HCT116 (cell line): ENCODE measurements around the gene MYO1F. TPM values are rescaled to one million over a fixed set of nuclear protein-coding genes. Genes with fewer than 3 reads are reported as not detected.

ENCODE experiments used
- ATAC-seq: fragments of 200-7000 bp; cut with Tn5 transposase; 2 replicates; pipeline ENCODE4 v1.9.1; 2020; ENCODE audit warnings: mild to moderate bottlenecking, moderate library complexity
- BruUV-seq: library from RNA; stranded (reverse); fragments of 400-500 nt; replicated peaks from 2 replicates; lab custom pipeline; 2021; lab: Mats Ljungman, UMichigan
- CTCF ChIA-PET: fragments of 300-600 bp; sonication (Branson Sonifier 250); formaldehyde crosslinking; loops from one replicate; lab custom pipeline; 2021; ENCODE audit warnings: antibody characterized with exemption; lab: Charles Lee
- POLR2A ChIA-PET: fragments of 300-600, 350-600 bp; sonication (Branson Sonifier 250); formaldehyde crosslinking; loops from one replicate; lab custom pipeline; 2021; ENCODE audit warnings: antibody characterized with exemption; lab: Charles Lee
- RAD21 ChIA-PET, 2 experiments: fragments of 300-600 bp; sonication (Branson Sonifier 250); formaldehyde crosslinking; loops; one replicate each; lab custom pipeline; 2023; ENCODE audit warnings: low total read pairs in 2 of 2; ENCODE audit not compliant: uncharacterized antibody in 2 of 2, unreplicated experiment in 2 of 2, low non-redundant PET in 1 of 2; lab: Charles Lee
- DNase-seq: peaks from one replicate; pipeline ENCODE4 v3.0.0-alpha.2; 2010; ENCODE audit warnings: low read depth, low spot score
- H2AFZ ChIP-seq: fragments of 200-600 bp; shearing (Covaris generic), sonication (generic); 2 replicates; pipeline ENCODE4 v1.6.1; 2017; ENCODE audit warnings: low read depth, mixed run types, mixed read lengths, antibody characterized with exemption, low read length; ENCODE audit not compliant: poor library complexity, severe bottlenecking
- H3K27ac ChIP-seq: 2 replicates; pipeline ENCODE4 v1.5.1; 2012; ENCODE audit warnings: low read depth, low read length
- H3K27me3 ChIP-seq: fragments of 200-600 bp; sonication (generic); 2 replicates; pipeline ENCODE4 v1.6.1; 2016; ENCODE audit warnings: mixed run types, low read length, mixed read lengths; ENCODE audit not compliant: insufficient read depth
- H3K36me3 ChIP-seq, 2 experiments: fragments of 200-500 bp in 1 of 2; fragments of 200-600 bp in 1 of 2; sonication (Bioruptor generic) in 1 of 2; sonication (generic) in 1 of 2; 2 replicates each; pipeline versions ENCODE4 v1.5.1 to v1.6.1; 2014 to 2016; ENCODE audit warnings: low read length in 2 of 2, inconsistent platforms in 1 of 2, mixed read lengths in 1 of 2, mixed run types in 1 of 2; ENCODE audit not compliant: insufficient read depth in 2 of 2, control insufficient read depth in 1 of 2
- H3K4me1 ChIP-seq, 2 experiments: fragments of 200-600 bp in 1 of 2; sonication (generic) in 1 of 2; 2 replicates each; pipeline versions ENCODE4 v1.5.1 to v1.6.1; 2012 to 2017; ENCODE audit warnings: low read length in 2 of 2, inconsistent platforms in 1 of 2, mild to moderate bottlenecking in 1 of 2, mixed read lengths in 1 of 2, mixed run types in 1 of 2, moderate library complexity in 1 of 2; ENCODE audit not compliant: insufficient read depth in 2 of 2, control insufficient read depth in 1 of 2
- H3K4me2 ChIP-seq: fragments of 200-600 bp; sonication (generic); 2 replicates; pipeline ENCODE4 v1.6.1; 2017; ENCODE audit warnings: mixed run types, low read length, mixed read lengths
- H3K4me3 ChIP-seq, 2 experiments: fragments of 200-600 bp in 1 of 2; sonication (generic) in 1 of 2; replicated peaks in 1 of 2; 2 replicates each; pipeline ENCODE4 v1.5.1; 2011 to 2016; ENCODE audit warnings: low read length in 2 of 2, control low read depth in 1 of 2, low read depth in 1 of 2, mild to moderate bottlenecking in 1 of 2, mixed read lengths in 1 of 2, mixed run types in 1 of 2
- H3K79me2 ChIP-seq: fragments of 200-600 bp; sonication (generic); 2 replicates; pipeline ENCODE4 v1.6.1; 2017; ENCODE audit warnings: mild to moderate bottlenecking, mixed run types, low read length, moderate library complexity, mixed read lengths; ENCODE audit not compliant: insufficient read depth
- H3K9ac ChIP-seq: fragments of 200-600 bp; sonication (generic); 2 replicates; pipeline ENCODE4 v1.6.1; 2016; ENCODE audit warnings: low read length, mixed read lengths
- H3K9me2 ChIP-seq: fragments of 200-600 bp; sonication (generic), shearing (Covaris generic); 2 replicates; pipeline ENCODE4 v1.6.1; 2017; ENCODE audit warnings: mixed run types, mild to moderate bottlenecking, moderate library complexity; ENCODE audit not compliant: insufficient read depth
- H3K9me3 ChIP-seq, 2 experiments: fragments of 200-500 bp in 1 of 2; fragments of 200-600 bp in 1 of 2; sonication (Bioruptor generic) in 1 of 2; sonication (generic) in 1 of 2; 2 replicates each; pipeline ENCODE4 v1.6.1; 2014 to 2017; ENCODE audit warnings: low read length in 2 of 2, mixed read lengths in 2 of 2, inconsistent platforms in 1 of 2, low read depth in 1 of 2, mild to moderate bottlenecking in 1 of 2, mixed run types in 1 of 2, moderate library complexity in 1 of 2; ENCODE audit not compliant: control insufficient read depth in 1 of 2, insufficient read depth in 1 of 2
- H4K20me1 ChIP-seq: fragments of 200-600 bp; sonication (generic), shearing (Covaris generic); 2 replicates; pipeline ENCODE4 v1.6.1; 2017; ENCODE audit warnings: mixed run types, mild to moderate bottlenecking, moderate library complexity; ENCODE audit not compliant: insufficient read depth
- ATF3 ChIP-seq: IDR thresholded peaks from 2 replicates; pipeline ENCODE4 v1.6.1; 2012
- CBX3 ChIP-seq: IDR thresholded peaks from 2 replicates; pipeline ENCODE4 v1.6.1; 2012; ENCODE audit warnings: low read depth
- CEBPB ChIP-seq: IDR thresholded peaks from 2 replicates; pipeline ENCODE4 v1.6.1; 2012; ENCODE audit warnings: low read depth
- CTCF ChIP-seq, 3 experiments: fragments of 200-600 bp in 1 of 3; sonication (generic) in 1 of 3; IDR thresholded peaks in 2 of 3; conservative IDR thresholded peaks in 1 of 3; 2 replicates each; pipeline ENCODE4 v1.5.1; 2012 to 2017; ENCODE audit warnings: low read depth in 2 of 3, low read length in 2 of 3, antibody characterized with exemption in 1 of 3, borderline replicate concordance in 1 of 3, control low read depth in 1 of 3, mild to moderate bottlenecking in 1 of 3, mixed read lengths in 1 of 3, mixed run types in 1 of 3, moderate library complexity in 1 of 3; ENCODE audit not compliant: insufficient read depth in 1 of 3
- EGR1 ChIP-seq: IDR thresholded peaks from 2 replicates; pipeline ENCODE4 v1.6.1; 2012; ENCODE audit warnings: low read depth
- EZH2 ChIP-seq: fragments of 200-600 bp; sonication (generic); IDR thresholded peaks from 2 replicates; pipeline ENCODE4 v1.6.1; 2017; ENCODE audit warnings: antibody characterized with exemption, mixed run types
- EZH2phosphoT487 ChIP-seq: fragments of 200-600 bp; IDR thresholded peaks from 2 replicates; pipeline ENCODE4 v1.6.1; 2018; ENCODE audit warnings: antibody characterized with exemption, borderline replicate concordance
- MAX ChIP-seq: IDR thresholded peaks from 2 replicates; pipeline ENCODE4 v1.6.1; 2012
- POLR2A ChIP-seq: IDR thresholded peaks from 2 replicates; pipeline ENCODE4 v1.7.0; 2011; ENCODE audit warnings: borderline replicate concordance; ENCODE audit not compliant: insufficient read depth, insufficient read length; ENCODE audit errors: extremely low read depth
- POLR2AphosphoS5 ChIP-seq: IDR thresholded peaks from 2 replicates; pipeline ENCODE4 v1.6.1; 2011; ENCODE audit warnings: mild to moderate bottlenecking, low read depth, low read length, moderate library complexity
- SIN3A ChIP-seq: IDR thresholded peaks from 2 replicates; pipeline ENCODE4 v1.6.1; 2012; ENCODE audit warnings: low read depth
- SP1 ChIP-seq: IDR thresholded peaks from 2 replicates; pipeline ENCODE4 v1.6.1; 2012; ENCODE audit warnings: low read depth
- SRF ChIP-seq: IDR thresholded peaks from 2 replicates; pipeline ENCODE4 v1.6.1; 2012; ENCODE audit warnings: low read depth
- TCF7L2 ChIP-seq: IDR thresholded peaks from 2 replicates; pipeline ENCODE4 v1.7.0; 2011; ENCODE audit warnings: borderline replicate concordance, inconsistent platforms; ENCODE audit not compliant: insufficient read depth, insufficient read length; ENCODE audit errors: extremely low read depth
- YY1 ChIP-seq: IDR thresholded peaks from 2 replicates; pipeline ENCODE4 v1.6.1; 2011; ENCODE audit warnings: low read length, low read depth, moderate library complexity, mild to moderate bottlenecking; ENCODE audit not compliant: insufficient replicate concordance; ENCODE audit errors: extremely low read depth
- ZBTB33 ChIP-seq: IDR thresholded peaks from 2 replicates; pipeline ENCODE4 v1.6.1; 2011; ENCODE audit warnings: mild to moderate bottlenecking, low read length, moderate library complexity; ENCODE audit not compliant: insufficient replicate concordance; ENCODE audit errors: extremely low read depth
- ZFX ChIP-seq: fragments of 450-650 bp; IDR thresholded peaks from 2 replicates; pipeline ENCODE4 v1.6.1; 2017
- ZNF274 ChIP-seq: fragments of 200-500 bp; sonication (Bioruptor generic); IDR thresholded peaks from 2 replicates; pipeline ENCODE4 v1.6.1; 2014; ENCODE audit warnings: mild to moderate bottlenecking, low read depth, low read length, inconsistent platforms
- intact Hi-C: fragments of 100-400 bp; cut with micrococcal nuclease; formaldehyde crosslinking; loops from 2 replicates; pipeline ENCODE4 v1.10.0; 2022
- total RNA-seq: library from RNA; stranded (reverse); gene quantifications from one replicate; pipeline ENCODE4 v1.2.1, GENCODE V29; 2021; ENCODE audit not compliant: unreplicated experiment

The MYO1F gene
- total RNA-seq, 1 experiment from 2014 or later: 0.39 TPM

- Histone ChIP-seq H3K4me2 (peak overlapping the region; percentile 42), H3K27ac (no peak overlapping the region), H3K4me3 (no peak overlapping the region), H3K27me3 (no peaks in the 10 kb centered on the region), H3K36me3 (no peaks in the 10 kb centered on the region), H3K9me2 (no peaks in the 10 kb centered on the region), H4K20me1 (no peaks in the 10 kb centered on the region), H3K79me2 (no peaks in the 10 kb centered on the region), H3K4me1 (peaks cover 10 to 38% of the 10 kb centered on the region in 2 experiments), H3K9me3 (no peaks in the 10 kb centered on the region), H2AFZ (no peak overlapping the region), H3K9ac (no peak overlapping the region)
- ATAC-seq: no peak
- RAD21 ChIA-PET: no interaction called here
- CTCF ChIA-PET: no interaction called here
- intact Hi-C loops: no loop called here
- TF ChIP-seq POLR2AphosphoS5 (no peak), TCF7L2 (no peak), EZH2phosphoT487 (no peak), CBX3 (no peak), MAX (no peak), YY1 (no peak), EGR1 (no peak), SRF (no peak), EZH2 (no peak), ZFX (no peak), CEBPB (no peak)
- POLR2A ChIA-PET: no interaction called here
- DNase-seq: no peak
- BruUV-seq: no TSS peak
Observed at GRCh38 chr19:8611391-8611876, 34.2 kb upstream of the MYO1F start.

- H3K4me1 ChIP-seq: peaks cover 10 to 33% of the 10 kb centered on the region in 2 experiments
- peak overlapping the region; percentile 97 for H3K4me2 ChIP-seq
- BruUV-seq: no TSS peak
- no peak overlapping the region for H2AFZ ChIP-seq
- intact Hi-C loops: no loop called here
- H3K79me2 ChIP-seq: no peaks in the 10 kb centered on the region
- H3K4me3 ChIP-seq: peak overlapping the region in 1 of 2 experiments; percentile 79; a peak in 1 of 4 replicates
- ChIA-PET CTCF (no interaction called here), POLR2A (no interaction called here)
- H3K9me3 ChIP-seq: no peaks in the 10 kb centered on the region
- H4K20me1 ChIP-seq: no peaks in the 10 kb centered on the region
- H3K27me3 ChIP-seq: no peaks in the 10 kb centered on the region
- no peak overlapping the region for H3K27ac ChIP-seq
- ATAC-seq: no peak
- no peaks in the 10 kb centered on the region for H3K9me2 ChIP-seq
- TF ChIP-seq SIN3A (no peak), POLR2A (no peak), ZNF274 (no peak), CTCF (IDR thresholded peaks at IDR 0.05 in 2 of 3, conservative IDR thresholded peaks at IDR 0.05 in 1 of 3; ENCODE audit: borderline replicate concordance in 1 of 3, insufficient read depth in 1 of 3, low read depth in 2 of 3, low read length in 2 of 3) (no peak), ZFX (no peak), ZBTB33 (no peak), ATF3 (no peak), EZH2 (no peak), SP1 (no peak)
- TF ChIP-seq, all 23 proteins: peak for 0
- RAD21 ChIA-PET: no interaction called here
- no peak for DNase-seq
- no peaks in the 10 kb centered on the region for H3K36me3 ChIP-seq
- peak overlapping the region; percentile 73 for H3K9ac ChIP-seq
Observed at GRCh38 chr19:8610936-8611300, 33.7 kb upstream of the MYO1F start.
